ENCODE data around the gene ENOX2. TPM values are rescaled to one million over a fixed set of nuclear protein-coding genes. Genes with fewer than 3 reads are reported as not detected.
A peak's percentile ranks its signal among the peaks of the same experiment; 100 is the strongest.

Gene ENOX2
- total and polyA plus RNA-seq, 7 donors, result 4.7 to 13.4 (median 10.5) TPM

DNA sequence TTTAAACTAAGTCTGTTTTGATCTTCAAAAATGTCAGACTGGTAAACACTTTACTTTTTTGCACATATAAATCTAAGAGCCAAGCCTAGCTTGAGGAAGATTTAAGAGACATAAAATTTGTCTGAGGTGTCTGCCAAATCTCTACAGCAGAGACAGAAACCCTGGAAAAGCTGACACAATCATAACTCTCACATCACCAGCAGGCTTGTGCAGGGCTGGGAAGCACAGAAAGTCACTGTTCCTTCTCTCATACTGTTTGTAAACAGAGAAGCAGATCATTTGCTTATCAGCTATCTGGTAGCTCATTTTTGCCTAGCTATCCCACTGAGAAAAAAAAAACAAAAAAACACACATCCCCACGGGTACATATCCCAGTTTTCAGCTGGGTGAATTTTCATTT is 7.0 kb downstream of the ENOX2 start:
- H3K4me3 ChIP-seq, result no peak overlapping the region
- peaks cover 0 to 14% of the 10 kb centered on the region in 2 donors for H3K36me3 ChIP-seq (ENCODE audit: insufficient read depth in 1 of 2, low read depth in 1 of 2)
- DNase-seq, result no peak
- H3K9me3 ChIP-seq, result no peaks in the 10 kb centered on the region
- no peaks in the 10 kb centered on the region for H3K27me3 ChIP-seq (ENCODE audit: insufficient read depth in 3 of 3, low read length in 2 of 3)
- intact Hi-C loops (cut with DNase I), result no loop called here
- no peaks in the 10 kb centered on the region for H3K4me1 ChIP-seq
- WGBS, 3 donors, result 40 to 52% (median 41%) methylated on average over 1 of the region's 1 CpG
- TF ChIP-seq, protein P1, sequence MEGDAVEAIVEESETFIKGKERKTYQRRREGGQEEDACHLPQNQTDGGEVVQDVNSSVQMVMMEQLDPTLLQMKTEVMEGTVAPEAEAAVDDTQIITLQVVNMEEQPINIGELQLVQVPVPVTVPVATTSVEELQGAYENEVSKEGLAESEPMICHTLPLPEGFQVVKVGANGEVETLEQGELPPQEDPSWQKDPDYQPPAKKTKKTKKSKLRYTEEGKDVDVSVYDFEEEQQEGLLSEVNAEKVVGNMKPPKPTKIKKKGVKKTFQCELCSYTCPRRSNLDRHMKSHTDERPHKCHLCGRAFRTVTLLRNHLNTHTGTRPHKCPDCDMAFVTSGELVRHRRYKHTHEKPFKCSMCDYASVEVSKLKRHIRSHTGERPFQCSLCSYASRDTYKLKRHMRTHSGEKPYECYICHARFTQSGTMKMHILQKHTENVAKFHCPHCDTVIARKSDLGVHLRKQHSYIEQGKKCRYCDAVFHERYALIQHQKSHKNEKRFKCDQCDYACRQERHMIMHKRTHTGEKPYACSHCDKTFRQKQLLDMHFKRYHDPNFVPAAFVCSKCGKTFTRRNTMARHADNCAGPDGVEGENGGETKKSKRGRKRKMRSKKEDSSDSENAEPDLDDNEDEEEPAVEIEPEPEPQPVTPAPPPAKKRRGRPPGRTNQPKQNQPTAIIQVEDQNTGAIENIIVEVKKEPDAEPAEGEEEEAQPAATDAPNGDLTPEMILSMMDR (IDR thresholded peaks at IDR 0.05), result no peak
- H3K27ac ChIP-seq, result no peak overlapping the region
- ATAC-seq, result no peak

DNA sequence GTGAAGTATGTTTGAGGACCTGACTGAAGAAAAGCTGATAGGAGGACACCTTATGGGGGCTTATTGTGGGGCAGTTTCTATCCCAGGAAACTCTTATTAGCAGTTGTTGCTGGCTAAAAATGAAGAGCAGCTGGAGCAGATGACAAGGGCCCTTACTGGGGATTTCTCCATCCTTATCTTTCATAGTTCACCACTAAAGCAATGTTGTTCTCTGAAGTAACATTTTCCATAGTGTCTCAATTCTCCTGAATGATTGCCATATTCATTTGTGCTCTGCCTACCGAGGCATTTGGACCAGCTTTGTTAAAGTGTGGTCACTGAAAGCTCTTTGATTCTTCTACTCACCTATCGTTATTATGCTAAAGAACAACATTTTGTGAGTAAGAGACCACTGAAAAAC is 7.7 kb downstream of the ENOX2 start:
- no peak for ATAC-seq
- Histone ChIP-seq H3K27ac (no peak overlapping the region), H3K4me3 (no peak overlapping the region), H3K36me3 (ENCODE audit: insufficient read depth in 1 of 2, low read depth in 1 of 2) (peaks cover 0 to 9% of the 10 kb centered on the region in 2 donors), H3K9me3 (no peaks in the 10 kb centered on the region), H3K4me1 (no peaks in the 10 kb centered on the region), H3K27me3 (ENCODE audit: insufficient read depth in 3 of 3, low read length in 2 of 3) (no peaks in the 10 kb centered on the region)
- TF ChIP-seq, protein P1 (IDR thresholded peaks at IDR 0.05), result no peak
- 24 to 61% (median 52%) methylated on average over 2 of the region's 2 CpGs for WGBS, 3 donors
- intact Hi-C loops (cut with DNase I), result no loop called here
- DNase-seq, result no peak

DNA sequence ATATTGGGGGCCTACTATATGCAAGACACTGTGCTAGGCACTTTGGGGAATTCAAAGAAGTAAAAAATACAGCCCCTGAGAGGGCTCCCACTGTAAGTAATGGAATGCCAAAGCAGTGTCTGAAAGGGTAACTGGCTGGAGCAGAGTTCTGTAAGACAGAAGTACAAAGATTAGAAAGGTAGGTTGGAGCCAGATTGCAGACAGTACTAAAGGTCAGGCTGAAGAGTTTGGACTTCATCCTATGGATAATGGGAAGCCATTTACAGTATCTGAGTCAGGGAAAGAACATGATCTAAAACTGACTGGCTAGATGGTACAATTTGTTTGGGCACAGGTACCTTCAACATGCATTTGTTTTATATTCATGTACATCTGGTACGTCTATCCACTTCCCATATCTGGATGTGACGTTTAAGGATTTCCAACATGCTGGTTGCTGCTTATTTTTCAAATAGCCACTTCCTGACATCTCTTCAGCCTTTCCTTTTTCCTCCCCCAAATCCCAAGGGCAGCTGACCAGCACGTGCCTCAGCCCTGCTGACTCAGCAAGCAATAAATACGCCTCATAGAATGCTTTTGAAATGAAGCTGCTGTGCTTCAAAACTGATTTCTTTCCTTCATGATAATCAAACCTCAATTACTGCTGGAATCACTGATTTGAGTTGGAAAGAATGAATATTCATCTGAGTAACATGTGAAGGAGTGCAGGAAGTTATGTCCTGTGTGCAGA is 9.5 kb downstream of the ENOX2 start:
- ATAC-seq (no peak), DNase-seq (no peak)
- H3K4me3 ChIP-seq, result no peak overlapping the region
- no peaks in the 10 kb centered on the region for H3K4me1 ChIP-seq
- no peaks in the 10 kb centered on the region for H3K27me3 ChIP-seq (ENCODE audit: insufficient read depth in 3 of 3, low read length in 2 of 3)
- TF ChIP-seq, protein P1 (IDR thresholded peaks at IDR 0.05), result no peak
- no peaks in the 10 kb centered on the region for H3K9me3 ChIP-seq
- 38 to 55% (median 39%) methylated on average over 4 of the region's 4 CpGs for WGBS, 3 donors
- intact Hi-C loops (cut with DNase I), result no loop called here
- H3K27ac ChIP-seq, result no peak overlapping the region
- H3K36me3 ChIP-seq (ENCODE audit: insufficient read depth in 1 of 2, low read depth in 1 of 2), result peaks cover 0 to 6% of the 10 kb centered on the region in 2 donors

DNA sequence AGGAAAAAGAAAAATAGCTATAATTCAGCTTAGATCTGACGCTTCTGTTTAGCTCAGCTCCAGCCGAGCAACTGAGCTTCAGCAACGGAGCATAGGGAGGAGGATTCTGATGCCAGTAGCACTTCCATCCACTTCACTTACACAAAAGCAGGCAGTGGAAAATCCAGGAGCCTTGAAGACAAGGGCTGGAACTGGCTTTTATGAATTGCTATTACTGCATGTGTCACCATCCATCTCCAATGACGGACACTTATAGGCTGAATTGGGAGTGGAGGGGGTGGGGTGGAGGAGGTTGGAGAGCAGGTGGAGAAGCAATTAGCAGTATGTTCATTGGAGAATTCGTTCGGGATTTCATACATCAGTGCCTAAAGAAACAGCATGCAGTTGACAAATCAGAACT is 15.6 kb downstream of the ENOX2 start:
- Histone ChIP-seq H3K4me3 (no peak overlapping the region), H3K4me1 (no peaks in the 10 kb centered on the region), H3K9me3 (no peaks in the 10 kb centered on the region), H3K36me3 (ENCODE audit: insufficient read depth in 1 of 2, low read depth in 1 of 2) (no peaks in the 10 kb centered on the region), H3K27ac (no peak overlapping the region), H3K27me3 (ENCODE audit: insufficient read depth in 3 of 3, low read length in 2 of 3) (no peaks in the 10 kb centered on the region)
- 29 to 39% (median 30%) methylated on average over 6 of the region's 6 CpGs for WGBS, 3 donors
- intact Hi-C loops (cut with DNase I), result loop anchor here in 1 of 2 donors (10.0 kb wide), 1 partner anchor 183 kb away; no protein-coding TSS in a partner anchor
- DNase-seq, result no peak
- ATAC-seq, result peak in 2 of 4 donors; percentile 50 to 67
- TF ChIP-seq, protein P1 (IDR thresholded peaks at IDR 0.05), result no peak

Data from psoas muscle (tissue), 8 donors.